NT2/D1 (cell line): ENCODE data around the gene ULBP3.

Experiments used
- YY1 ChIP-seq: IDR thresholded peaks from 2 replicates; pipeline ENCODE4 v1.6.1; 2011; ENCODE audit not compliant: insufficient read length, insufficient read depth
- ZNF274 ChIP-seq: IDR thresholded peaks from 2 replicates; pipeline ENCODE4 v1.6.1; 2011; ENCODE audit warnings: mild to moderate bottlenecking, low read depth, low read length

GRCh38 chr6:150118203-150118602, 49.3 kb upstream of the ULBP3 start:
- TF ChIP-seq YY1 (no peak), ZNF274 (no peak)
